NCI-H2196 (cell line): ENCODE measurements around the gene PIP.
"Not testable (repeated sequence)": the region's sequence is repeated elsewhere in the genome, so short reads cannot be mapped to it uniquely, and the experiment has no call there.

Source experiments
- DNase-seq: peaks from one replicate; lab custom pipeline; 2025; ENCODE audit not compliant: unreplicated experiment; lab: John Stamatoyannopoulos, UW

Gene PIP

DNA sequence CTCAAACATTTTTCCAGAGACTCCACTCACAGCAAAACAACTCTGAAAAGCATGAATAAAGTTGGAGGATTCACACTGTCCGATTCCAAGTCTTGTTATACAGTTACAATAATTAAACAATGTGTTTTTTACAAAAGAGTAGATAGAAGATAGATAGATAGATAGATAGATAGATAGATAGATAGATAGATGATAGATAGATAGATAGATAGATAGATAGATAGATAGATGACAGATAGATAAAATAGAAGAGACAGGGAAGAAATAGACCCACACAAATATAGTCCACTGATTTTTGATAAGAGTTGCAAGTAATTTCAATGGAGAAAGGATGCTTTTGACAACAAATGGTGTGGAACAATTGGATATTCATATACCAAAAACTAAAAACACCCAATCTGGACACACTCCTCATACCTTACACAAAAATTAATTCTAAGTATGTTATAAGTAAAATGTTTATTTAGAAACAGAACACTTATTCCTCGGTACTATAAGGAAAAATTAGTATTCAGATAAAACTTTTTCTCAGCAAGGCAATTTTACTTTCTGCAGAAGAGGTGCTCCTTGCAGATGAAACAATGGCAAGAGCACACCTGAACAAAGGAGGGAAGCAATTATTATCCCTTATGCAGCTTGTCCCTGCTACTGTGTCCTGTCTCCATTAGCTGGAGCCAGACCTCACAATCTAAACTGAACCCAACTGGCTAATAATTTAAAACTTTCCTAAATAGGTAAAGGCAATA is 45.7 kb downstream of the PIP start:
- DNase-seq: no peak

- DNase-seq: not testable (repeated sequence)
Measured at GRCh38 chr7:143180771-143181170, 48.9 kb downstream of the PIP start.

DNA sequence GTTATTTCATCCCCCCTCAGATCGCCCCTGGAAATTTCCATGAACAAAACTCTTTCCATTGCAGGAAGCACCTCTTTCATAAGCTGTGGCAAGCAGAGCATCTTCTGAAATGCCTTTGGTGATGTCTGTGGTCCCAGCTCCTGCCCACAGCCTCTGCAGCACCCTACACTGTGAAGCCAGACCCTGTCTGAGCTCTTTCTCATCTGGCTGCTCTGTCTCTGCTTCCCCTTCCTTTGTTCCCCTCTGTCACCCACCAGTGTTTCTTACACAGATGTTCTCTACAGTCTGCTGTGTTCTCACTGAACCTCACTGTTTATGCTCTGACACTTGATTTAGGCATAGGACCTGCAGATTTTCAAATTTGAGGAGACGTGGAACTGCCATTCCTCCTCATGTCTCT is 49.5 kb downstream of the PIP start:
- DNase-seq: no peak

GRCh38 chr7:143183024-143183423 is 51.1 kb downstream of the PIP start, which contains the start of gene TAS2R39:
Gene TAS2R39, plus strand, starts transcription at chr7:143183419. Its CDS starts 0 bp downstream, at chr7:143183419.
- no peak for DNase-seq

DNA sequence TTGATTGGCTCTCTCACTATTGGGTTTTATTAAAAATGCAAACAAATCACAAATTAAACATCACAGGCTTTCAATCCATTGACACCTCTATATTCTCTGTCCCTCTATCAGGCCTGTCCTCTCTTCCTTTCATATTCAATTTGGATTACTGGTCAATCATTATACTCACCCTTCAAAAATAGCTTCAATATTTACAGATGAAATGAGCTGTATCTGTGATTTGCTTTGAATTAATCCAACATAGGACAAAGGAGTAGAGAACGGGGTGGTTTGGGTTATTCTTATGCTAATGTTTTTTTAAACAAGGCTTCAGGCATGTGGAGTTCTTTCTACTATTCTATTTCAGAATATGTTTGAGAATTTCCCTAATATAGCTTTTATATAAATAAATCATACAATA is 53.7 kb downstream of the PIP start:
- no peak for DNase-seq

- no peak for DNase-seq
Measured at GRCh38 chr7:143188994-143189393, 57.1 kb downstream of the PIP start.
